ENCODE data around the gene PSMA4.
"Not testable (repeated sequence)": the region's sequence is repeated elsewhere in the genome, so short reads cannot be mapped to it uniquely, and the experiment has no call there.

The PSMA4 gene

GRCh38 chr15:78552597-78552996, 12.4 kb downstream of the PSMA4 start:
- no peak for DNase-seq

GRCh38 chr15:78560201-78560600, 20.0 kb downstream of the PSMA4 start:
- DNase-seq, result not testable (repeated sequence)

GRCh38 chr15:78561490-78561889, 21.2 kb downstream of the PSMA4 start:
- DNase-seq, result no peak

- no peak for DNase-seq
Measured at GRCh38 chr15:78563092-78563491, 22.8 kb downstream of the PSMA4 start.

GRCh38 chr15:78564743-78565096, 24.5 kb downstream of the PSMA4 start:
- DNase-seq, result no peak

- peak; percentile 70 for DNase-seq
Measured at GRCh38 chr15:78565097-78565950, 25.1 kb downstream of the PSMA4 start, which contains the start of gene CHRNA5. TSS of gene CHRNA5 (plus strand) at chr15:78565520. CDS start at chr15:78565720, 200 bp downstream.

- peak; percentile 21 for DNase-seq
Measured at GRCh38 chr15:78565951-78566774, 25.9 kb downstream of the PSMA4 start.

GRCh38 chr15:78567531-78567930, 27.3 kb downstream of the PSMA4 start:
- no peak for DNase-seq

- DNase-seq, result no peak
Measured at GRCh38 chr15:78570710-78571109, 30.5 kb downstream of the PSMA4 start.

- no peak for DNase-seq
Measured at GRCh38 chr15:78571382-78571781, 31.1 kb downstream of the PSMA4 start.

GRCh38 chr15:78573416-78573815, 33.2 kb downstream of the PSMA4 start:
- no peak for DNase-seq

- DNase-seq, result no peak
Measured at GRCh38 chr15:78574944-78575343, 34.7 kb downstream of the PSMA4 start.

GRCh38 chr15:78597583-78597982, 57.3 kb downstream of the PSMA4 start:
- no peak for DNase-seq

- DNase-seq, result no peak
Measured at GRCh38 chr15:78598348-78598747, 58.1 kb downstream of the PSMA4 start.

- DNase-seq, result no peak
Measured at GRCh38 chr15:78599189-78599588, 58.9 kb downstream of the PSMA4 start.
